Measurements from ENCODE around the gene ITM2B.

GRCh38 chr13:48265217-48265815, 32.3 kb downstream of the ITM2B start:
- TF ChIP-seq, protein P1, sequence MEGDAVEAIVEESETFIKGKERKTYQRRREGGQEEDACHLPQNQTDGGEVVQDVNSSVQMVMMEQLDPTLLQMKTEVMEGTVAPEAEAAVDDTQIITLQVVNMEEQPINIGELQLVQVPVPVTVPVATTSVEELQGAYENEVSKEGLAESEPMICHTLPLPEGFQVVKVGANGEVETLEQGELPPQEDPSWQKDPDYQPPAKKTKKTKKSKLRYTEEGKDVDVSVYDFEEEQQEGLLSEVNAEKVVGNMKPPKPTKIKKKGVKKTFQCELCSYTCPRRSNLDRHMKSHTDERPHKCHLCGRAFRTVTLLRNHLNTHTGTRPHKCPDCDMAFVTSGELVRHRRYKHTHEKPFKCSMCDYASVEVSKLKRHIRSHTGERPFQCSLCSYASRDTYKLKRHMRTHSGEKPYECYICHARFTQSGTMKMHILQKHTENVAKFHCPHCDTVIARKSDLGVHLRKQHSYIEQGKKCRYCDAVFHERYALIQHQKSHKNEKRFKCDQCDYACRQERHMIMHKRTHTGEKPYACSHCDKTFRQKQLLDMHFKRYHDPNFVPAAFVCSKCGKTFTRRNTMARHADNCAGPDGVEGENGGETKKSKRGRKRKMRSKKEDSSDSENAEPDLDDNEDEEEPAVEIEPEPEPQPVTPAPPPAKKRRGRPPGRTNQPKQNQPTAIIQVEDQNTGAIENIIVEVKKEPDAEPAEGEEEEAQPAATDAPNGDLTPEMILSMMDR (IDR thresholded peaks at IDR 0.05): no peak
- peak in 1 of 2 donors; percentile 31 for TF ChIP-seq EP300 (IDR thresholded peaks at IDR 0.05)

All from tibial nerve (tissue), 4 donors.